Liver (tissue), 3 donors: ENCODE measurements around the gene TENT5C.

ENCODE experiments used
- HNF4A ChIP-seq, 2 donors: conservative IDR thresholded peaks; 2 replicates each; pipeline ENCODE4 v1.6.1; 2016; ENCODE audit warnings: antibody characterized with exemption in 2 of 2, mild to moderate bottlenecking in 2 of 2
- MAX ChIP-seq: IDR thresholded peaks from 2 replicates; pipeline ENCODE4 v1.6.1; 2016; ENCODE audit warnings: antibody characterized with exemption
- SP1 ChIP-seq: IDR thresholded peaks from 2 replicates; pipeline ENCODE4 v1.6.1; 2018; ENCODE audit warnings: antibody characterized with exemption, mild to moderate bottlenecking
- TF ChIP-seq, protein P1 (sequence below): fragments of 150-350 bp; IDR thresholded peaks from 2 replicates; pipeline ENCODE4 v1.5.1; 2017; ENCODE audit warnings: improper control_type of control experiment, low read depth, low read length; ENCODE audit not compliant: missing input control
- donor health status: healthy.
- donor health status: healthy.

- TF ChIP-seq, protein P1, sequence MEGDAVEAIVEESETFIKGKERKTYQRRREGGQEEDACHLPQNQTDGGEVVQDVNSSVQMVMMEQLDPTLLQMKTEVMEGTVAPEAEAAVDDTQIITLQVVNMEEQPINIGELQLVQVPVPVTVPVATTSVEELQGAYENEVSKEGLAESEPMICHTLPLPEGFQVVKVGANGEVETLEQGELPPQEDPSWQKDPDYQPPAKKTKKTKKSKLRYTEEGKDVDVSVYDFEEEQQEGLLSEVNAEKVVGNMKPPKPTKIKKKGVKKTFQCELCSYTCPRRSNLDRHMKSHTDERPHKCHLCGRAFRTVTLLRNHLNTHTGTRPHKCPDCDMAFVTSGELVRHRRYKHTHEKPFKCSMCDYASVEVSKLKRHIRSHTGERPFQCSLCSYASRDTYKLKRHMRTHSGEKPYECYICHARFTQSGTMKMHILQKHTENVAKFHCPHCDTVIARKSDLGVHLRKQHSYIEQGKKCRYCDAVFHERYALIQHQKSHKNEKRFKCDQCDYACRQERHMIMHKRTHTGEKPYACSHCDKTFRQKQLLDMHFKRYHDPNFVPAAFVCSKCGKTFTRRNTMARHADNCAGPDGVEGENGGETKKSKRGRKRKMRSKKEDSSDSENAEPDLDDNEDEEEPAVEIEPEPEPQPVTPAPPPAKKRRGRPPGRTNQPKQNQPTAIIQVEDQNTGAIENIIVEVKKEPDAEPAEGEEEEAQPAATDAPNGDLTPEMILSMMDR: no peak
- TF ChIP-seq HNF4A (conservative IDR thresholded peaks at IDR 0.05) (no peak), MAX (no peak), SP1 (no peak)
Measured at GRCh38 chr1:117623141-117623540, 17.3 kb downstream of the TENT5C start.
